AG10803 (cell line): ENCODE data around the gene TMCC2.

Source experiments
- DNase-seq: peaks from one replicate; pipeline ENCODE4 v3.0.0; 2010; ENCODE audit warnings: low read depth
- H3K4me3 ChIP-seq: 2 replicates; pipeline ENCODE4 v1.5.1; 2011; ENCODE audit warnings: mild to moderate bottlenecking, low read length, control low read depth
- CTCF ChIP-seq: conservative IDR thresholded peaks from 2 replicates; pipeline ENCODE4 v1.5.1; 2011; ENCODE audit warnings: mild to moderate bottlenecking, low read length, control low read depth, inconsistent platforms

The TMCC2 gene

GRCh38 chr1:205246351-205247119 lies 18.8 kb downstream of the TMCC2 start:
- no peak for TF ChIP-seq CTCF
- DNase-seq: no peak
- no peak overlapping the region for H3K4me3 ChIP-seq

GRCh38 chr1:205247130-205247921 lies 19.6 kb downstream of the TMCC2 start:
- TF ChIP-seq CTCF: no peak
- H3K4me3 ChIP-seq: no peak overlapping the region
- DNase-seq: no peak

- DNase-seq: no peak
- TF ChIP-seq CTCF: no peak
- H3K4me3 ChIP-seq: no peak overlapping the region
Measured at GRCh38 chr1:205248793-205249601, 21.3 kb downstream of the TMCC2 start.

- TF ChIP-seq CTCF: no peak
- DNase-seq: no peak
- H3K4me3 ChIP-seq: no peak overlapping the region
Measured at GRCh38 chr1:205249651-205250050, 21.9 kb downstream of the TMCC2 start.

GRCh38 chr1:205250699-205251098 lies 23.0 kb downstream of the TMCC2 start:
- TF ChIP-seq CTCF: no peak
- no peak for DNase-seq
- no peak overlapping the region for H3K4me3 ChIP-seq

GRCh38 chr1:205251576-205251975 lies 23.8 kb downstream of the TMCC2 start:
- H3K4me3 ChIP-seq: no peak overlapping the region
- TF ChIP-seq CTCF: no peak
- DNase-seq: no peak
